Renal cortical epithelial cell (primary cell): Measurements from ENCODE around the gene SFR1. TPM values are rescaled to one million over a fixed set of nuclear protein-coding genes. Genes with fewer than 3 reads are reported as not detected.

ENCODE experiments used
- DNase-seq: peaks from one replicate; pipeline ENCODE4 v3.0.0-alpha.2; 2011; ENCODE audit warnings: low read depth
- total RNA-seq: library from RNA; depleted of rRNA; stranded (reverse); fragments of >200 nt; gene quantifications from 2 replicates; pipeline ENCODE4 v1.2.3, GENCODE V29; 2014

Gene SFR1, protein sequence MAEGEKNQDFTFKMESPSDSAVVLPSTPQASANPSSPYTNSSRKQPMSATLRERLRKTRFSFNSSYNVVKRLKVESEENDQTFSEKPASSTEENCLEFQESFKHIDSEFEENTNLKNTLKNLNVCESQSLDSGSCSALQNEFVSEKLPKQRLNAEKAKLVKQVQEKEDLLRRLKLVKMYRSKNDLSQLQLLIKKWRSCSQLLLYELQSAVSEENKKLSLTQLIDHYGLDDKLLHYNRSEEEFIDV
- 5.3 and 15.5 TPM in 2 replicates for total RNA-seq

DNA sequence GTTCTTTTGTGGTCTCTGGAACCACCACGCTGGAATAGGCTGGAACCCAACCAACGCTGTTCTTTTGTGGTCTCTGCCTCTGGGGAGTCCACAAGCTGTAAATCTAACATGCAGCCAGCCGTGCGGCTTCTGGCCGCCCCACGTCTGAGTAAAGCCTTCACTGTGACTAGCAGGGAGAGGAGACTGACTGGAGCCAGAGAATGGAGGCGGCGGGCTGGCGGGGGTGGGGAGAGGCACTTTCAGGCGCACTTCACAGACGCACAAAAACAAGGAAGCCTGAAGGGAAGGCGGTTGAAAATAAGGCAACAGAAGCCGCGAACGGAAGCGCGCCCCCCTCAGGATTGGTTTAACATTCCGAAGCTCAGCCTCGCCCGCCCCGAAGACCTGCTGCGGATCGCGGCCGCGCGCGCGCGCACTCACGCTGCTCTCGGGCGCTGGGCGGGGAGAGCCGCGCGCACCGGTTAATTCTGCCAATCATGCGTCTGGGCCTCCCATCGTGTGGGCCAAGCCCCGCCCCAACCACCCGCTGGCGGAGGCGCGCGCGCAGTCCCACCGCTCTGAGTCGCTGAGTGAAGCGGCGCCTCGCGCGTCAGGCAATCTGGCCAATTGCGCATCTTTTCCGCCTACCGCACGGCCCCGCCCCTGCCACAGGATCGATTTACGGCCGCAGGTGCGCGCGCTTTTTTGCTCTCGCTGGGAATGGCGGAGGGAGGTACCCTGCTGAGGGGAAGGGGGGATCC, at the start of gene SFR1:
SFR1 (plus strand) TSS at position 687 of the 740 bp plus-strand sequence; CDS start at position 700, 13 bp downstream.
- peak; percentile 92 for DNase-seq

DNA sequence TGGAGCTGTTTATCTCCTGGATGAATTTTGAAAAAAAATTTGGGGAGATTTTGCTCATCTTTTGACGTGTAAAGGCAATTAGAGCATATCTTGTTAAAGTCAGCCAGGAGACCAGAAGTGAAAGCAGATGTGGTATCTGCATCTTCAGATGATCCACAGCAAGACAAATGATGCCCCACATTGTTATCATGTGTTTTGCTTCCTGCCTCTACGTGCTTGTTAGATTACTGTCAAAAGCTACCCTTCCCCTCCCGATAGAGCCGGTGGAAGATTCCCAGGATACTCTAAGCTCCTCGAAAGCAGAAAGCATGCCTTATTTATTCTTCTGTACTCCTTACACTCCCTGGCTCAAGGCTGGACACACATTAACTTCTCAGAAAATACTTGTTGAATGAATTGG, 49.2 kb upstream of the SFR1 start:
- peak; percentile 43 for DNase-seq

GRCh38 chr10:104074505-104074904, 47.5 kb upstream of the SFR1 start:
- DNase-seq, result no peak

DNA sequence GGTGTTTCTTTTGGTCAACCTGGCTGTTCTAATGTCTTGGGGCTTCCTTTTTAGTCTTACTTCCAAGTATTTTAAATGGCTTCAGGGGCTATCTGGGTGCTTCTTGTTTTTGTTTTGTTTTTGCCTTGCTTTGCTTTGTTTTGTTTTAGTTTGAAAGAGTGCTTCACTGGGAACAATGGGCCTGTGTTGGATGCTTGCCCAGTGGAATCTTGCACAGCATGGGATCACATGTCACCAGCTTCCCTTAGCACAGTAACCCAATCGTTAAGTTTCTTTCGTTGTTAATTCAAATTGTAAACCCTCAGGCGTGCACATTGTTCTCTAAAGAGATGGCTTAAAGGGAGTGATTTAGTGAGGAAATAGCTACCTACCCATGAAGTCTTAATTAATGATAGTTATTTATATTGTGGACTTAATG, 45.2 kb upstream of the SFR1 start:
- DNase-seq, result peak; percentile 93

DNA sequence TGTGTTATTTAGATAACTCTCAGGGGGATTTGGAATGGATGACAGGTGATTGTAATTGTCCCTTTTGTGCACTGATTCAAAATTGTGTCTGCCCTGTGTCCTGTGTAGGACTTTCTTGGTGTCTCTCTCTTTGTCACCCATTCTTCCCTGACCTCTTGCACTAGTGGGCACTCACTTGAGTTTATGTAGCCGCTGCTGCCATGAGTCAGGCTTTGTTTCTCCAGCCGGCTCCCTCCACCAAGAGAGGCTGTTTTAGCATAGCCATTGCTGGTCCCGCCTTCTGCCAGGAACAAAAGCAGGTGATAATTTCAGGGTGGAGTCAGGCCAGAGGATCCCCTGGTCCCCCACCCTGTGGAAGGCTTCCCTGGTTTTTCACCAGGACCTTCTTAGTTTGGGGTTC, 44.7 kb upstream of the SFR1 start:
- peak; percentile 59 for DNase-seq

DNA sequence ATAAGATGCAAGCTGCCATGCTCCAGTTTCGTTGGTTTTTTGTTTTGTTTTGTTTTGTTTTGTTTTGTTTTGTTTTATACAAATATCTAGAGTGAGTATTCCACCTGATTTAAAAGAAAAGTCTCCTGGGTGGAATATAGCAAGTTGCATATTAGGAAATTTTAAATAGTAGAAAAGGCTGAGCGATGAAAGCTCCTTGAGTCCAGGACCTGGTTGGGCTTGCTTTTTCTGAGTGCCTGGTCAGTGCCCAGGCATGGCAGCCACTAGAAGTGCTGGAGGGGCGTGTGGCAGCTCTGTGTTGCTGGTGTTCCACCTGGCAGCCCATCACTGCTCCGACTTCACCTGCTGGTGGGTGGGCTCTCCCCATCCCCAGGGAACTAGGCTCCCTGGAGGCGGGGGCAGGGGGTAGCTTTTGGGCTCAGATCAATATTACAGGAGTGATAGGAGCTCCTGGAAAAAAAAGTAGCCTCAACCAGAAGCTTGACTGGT, 44.3 kb upstream of the SFR1 start:
- no peak for DNase-seq

DNA sequence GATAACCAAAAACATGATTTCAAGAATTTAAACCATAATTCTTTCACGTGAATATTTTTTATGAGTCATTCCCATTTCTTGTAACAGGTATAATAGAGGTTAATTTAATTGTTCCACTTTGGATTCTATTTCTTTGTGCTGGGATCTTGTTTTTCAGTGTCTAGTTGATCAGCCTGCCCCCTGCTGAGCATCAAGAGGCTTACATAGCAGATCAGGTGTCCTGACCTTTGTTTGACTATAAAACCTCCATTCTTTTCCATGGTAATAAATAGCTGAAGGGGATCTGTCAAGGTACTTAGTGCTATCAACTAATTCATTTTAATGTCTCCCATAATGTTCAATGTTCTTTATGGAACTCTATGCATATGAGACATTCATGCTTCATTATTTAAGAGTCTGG, 41.2 kb upstream of the SFR1 start:
- peak; percentile 52 for DNase-seq

- peak; percentile 69 for DNase-seq
Measured at GRCh38 chr10:104081998-104082397, 40.0 kb upstream of the SFR1 start.

- peak; percentile 59 for DNase-seq
Measured at GRCh38 chr10:104084482-104085142, 37.4 kb upstream of the SFR1 start.

DNA sequence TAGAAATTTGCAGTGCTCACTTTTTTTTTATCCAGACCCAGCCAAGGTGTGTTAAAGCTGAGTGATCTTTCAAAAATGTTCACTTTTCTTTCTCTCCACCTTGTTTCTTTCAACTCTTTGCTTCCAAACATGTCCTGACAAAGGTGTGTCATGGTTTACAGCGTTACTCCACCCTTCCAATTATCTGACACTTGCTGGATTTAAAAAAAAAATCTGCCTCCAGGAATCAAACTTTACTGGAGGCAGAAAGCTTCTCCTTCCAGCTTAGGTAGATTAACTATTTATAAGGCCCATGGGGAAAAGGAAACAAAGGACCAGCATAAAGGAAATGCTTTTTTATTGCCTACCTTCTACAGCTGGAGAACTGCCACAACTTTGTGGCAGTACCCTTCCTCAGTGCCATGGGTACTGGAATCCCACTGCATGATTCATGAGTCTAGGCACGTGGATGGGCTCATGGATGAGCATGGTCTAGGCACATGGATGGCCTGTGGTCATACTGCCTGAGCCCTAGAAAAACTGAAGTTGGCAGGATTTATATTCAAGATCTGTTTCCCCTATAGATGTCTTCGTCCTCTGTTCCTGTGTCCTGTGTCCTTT, 36.1 kb upstream of the SFR1 start, which contains the start of gene COL17A1:
COL17A1 (minus strand) TSS at position 80 of the 600 bp plus-strand sequence. CDS start 5,207 bp downstream, outside the sequence.
- no peak for DNase-seq

DNA sequence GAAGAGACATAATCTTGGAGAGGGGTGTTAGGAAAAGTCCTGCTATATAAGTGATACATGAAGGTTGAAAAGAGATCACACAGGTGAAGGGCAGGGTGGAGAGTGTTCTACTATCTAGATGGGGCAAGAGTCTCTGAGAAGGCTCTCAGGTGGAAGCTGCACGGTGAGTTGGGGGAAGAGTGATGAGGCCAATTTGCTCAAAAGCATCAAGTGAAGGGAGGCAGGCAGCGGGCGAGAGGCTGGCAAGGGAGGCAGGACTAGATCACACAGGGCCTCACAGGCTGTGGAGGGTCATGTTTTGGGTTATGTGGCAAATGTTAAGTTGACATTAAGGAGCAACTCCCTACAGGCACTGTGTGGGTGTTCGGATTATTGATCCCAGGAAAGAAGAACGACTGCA, 33.7 kb upstream of the SFR1 start:
- no peak for DNase-seq

DNA sequence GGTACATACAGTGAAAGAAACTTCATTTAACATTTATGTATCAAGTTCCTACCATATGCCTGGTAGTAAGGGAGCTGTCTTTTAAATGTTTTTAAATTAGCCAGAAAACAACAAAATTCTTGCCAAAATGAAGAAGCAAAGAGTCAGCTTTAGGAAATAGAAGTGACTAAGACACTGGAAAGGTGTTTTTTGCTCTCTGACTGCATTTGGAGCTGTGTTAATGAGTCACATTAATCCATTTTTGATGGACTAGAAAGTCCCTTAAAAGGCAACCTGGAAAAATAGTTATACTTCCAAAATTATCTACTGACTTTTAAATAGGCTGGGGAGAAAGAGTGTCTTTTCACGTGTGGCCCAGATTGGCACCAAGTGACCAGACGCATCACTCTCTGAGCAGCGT, 32.4 kb upstream of the SFR1 start:
- DNase-seq, result peak; percentile 18

GRCh38 chr10:104090611-104091010, 31.4 kb upstream of the SFR1 start:
- no peak for DNase-seq

DNA sequence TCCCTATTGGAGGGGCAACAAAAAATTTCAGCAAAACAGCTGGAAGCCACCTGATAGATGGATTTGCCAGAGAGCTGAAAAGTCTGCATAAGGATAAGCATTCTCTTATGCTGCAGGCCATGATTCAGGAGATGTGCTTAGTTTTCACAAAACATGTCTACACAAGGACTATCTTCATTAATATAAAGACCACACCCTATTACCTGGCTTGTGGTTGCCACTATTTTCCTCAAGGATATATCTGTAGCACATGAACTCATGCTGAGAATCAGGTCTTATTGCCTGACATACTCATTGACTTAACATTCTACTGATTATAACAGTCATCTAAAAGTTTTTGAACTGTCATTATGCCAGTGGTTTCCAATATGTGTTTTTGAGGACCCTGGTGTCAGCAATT, 29.2 kb upstream of the SFR1 start:
- no peak for DNase-seq

GRCh38 chr10:104096692-104097091, 25.3 kb upstream of the SFR1 start:
- DNase-seq, result peak; percentile 92

- DNase-seq, result no peak
Measured at GRCh38 chr10:104098358-104098925, 23.5 kb upstream of the SFR1 start.

DNA sequence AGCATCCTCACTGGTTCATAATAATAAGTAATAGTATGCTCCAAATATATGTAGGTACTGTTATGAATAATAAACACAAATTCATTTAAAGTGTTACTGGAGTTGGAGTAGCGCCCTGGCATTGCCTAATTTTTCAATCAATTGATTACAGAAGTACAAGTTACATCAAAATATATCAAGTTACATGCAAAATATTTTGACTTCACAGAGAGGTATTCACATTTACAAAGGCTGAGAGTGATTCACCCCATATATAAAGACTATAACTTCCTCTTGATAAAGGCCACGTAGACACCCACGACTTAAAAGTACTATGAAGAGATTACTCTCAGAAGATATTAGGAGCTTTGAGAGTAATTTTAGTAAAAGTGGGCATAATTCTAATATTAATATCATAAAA, 22.7 kb upstream of the SFR1 start:
- DNase-seq, result no peak

GRCh38 chr10:104099941-104100340, 22.0 kb upstream of the SFR1 start:
- no peak for DNase-seq

GRCh38 chr10:104100795-104101194, 21.2 kb upstream of the SFR1 start:
- DNase-seq, result no peak

GRCh38 chr10:104101902-104102301, 20.1 kb upstream of the SFR1 start:
- no peak for DNase-seq

DNA sequence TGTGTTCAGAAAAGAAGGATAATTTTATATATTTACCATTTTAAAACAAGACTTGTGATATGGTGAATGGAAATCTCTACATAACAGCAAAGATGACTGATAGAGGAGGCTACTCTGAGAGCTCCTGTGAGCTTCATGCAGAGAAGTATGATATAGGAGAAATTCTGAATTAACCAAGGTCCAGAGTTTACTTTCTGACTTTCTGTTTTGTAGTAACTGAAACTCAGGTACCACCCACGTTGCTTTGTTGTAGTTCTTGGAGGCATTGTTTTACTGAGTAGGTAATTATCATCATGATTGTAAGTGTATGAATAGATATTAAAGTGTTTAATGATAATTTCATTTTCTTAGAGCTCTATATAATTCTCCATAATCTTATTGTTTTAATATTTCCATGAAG, 18.0 kb upstream of the SFR1 start:
- DNase-seq, result no peak

DNA sequence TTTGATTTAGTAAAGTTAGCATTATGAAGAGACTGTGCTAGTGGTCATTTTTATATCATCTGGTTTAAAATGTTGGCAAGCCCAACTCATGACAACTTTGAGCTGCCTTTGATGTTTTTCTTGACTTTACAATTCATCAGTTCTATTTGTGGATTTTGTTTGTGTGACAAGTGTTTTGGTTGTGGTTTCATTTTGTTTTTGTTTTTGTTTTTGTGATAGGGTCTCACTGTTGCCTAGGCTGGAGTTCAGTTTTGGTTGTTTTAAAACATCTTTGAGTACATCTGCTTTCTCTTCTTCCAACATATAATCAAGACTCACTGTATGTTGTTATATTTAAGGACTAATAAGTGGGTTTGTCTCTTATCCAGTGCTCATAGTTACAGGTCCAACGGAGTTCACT, 17.6 kb upstream of the SFR1 start:
- DNase-seq, result no peak
